GM19455 (cell line): Measurements from ENCODE around the gene POLE.

Experiments used
- ATAC-seq: cut with Tn5 transposase; IDR thresholded peaks from one replicate; pipeline ENCODE4 v1.9.1; 2021; ENCODE audit not compliant: unreplicated experiment

Gene POLE

DNA sequence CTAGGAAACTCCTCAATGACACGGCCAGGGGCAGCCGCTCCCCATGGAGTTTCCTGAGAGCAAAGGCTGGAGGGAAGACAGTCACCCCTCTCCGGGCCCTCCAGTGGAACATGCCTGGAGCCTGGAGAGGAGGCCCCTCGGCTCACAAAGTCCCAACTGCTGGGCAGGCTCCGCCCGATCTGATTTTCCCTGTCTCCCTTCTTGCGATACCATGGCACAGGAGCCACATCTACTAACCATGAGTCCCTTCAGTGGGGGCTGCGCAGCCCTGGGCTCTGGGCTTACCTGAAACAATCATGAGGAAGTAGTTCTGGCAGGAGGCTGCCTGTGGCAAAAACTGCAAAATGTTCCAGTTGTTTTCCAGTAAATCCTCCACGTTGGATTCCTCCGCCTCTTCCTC, 53.2 kb downstream of the POLE start:
- ATAC-seq = no peak

- no peak for ATAC-seq
Measured at GRCh38 chr12:132633398-132633797, 53.7 kb downstream of the POLE start.

DNA sequence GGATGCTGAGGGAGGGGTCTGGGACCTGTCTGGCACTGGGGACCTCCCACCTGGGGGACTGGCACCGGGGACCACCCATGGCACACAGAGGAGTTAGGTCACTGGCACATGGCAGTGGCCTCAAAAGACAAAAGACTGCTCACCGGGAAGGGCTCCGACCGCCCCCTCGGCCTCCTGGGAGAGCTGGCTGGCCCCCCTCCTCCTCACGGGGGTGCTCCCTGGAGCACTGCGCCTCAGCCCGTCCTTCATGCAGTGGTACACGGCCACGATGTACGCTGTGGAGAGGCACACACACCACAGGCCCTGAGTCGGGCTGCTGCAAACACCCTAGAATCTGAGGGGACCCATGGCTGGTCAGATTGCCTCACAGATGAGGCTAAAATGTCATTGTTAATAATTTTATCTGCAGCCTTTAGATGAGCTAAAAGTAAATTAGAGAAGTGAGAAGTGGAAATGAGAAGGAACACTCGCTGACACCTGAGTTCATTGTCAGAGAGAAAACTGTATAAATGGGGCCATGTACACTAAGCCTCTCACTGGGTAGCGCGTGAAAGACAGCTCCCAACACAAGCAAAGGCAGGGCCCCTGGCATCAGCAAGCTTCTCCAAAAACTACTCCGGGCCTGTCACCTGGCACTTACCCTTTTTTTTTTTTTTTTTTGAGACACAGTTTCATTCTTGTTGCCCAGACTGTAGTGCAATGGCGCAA, 54.5 kb downstream of the POLE start:
- ATAC-seq = no peak

GRCh38 chr12:132631666-132632065, 55.5 kb downstream of the POLE start:
- ATAC-seq = no peak

- no peak for ATAC-seq
Measured at GRCh38 chr12:132630672-132631071, 56.5 kb downstream of the POLE start.

GRCh38 chr12:132629330-132629729, 57.8 kb downstream of the POLE start:
- ATAC-seq = no peak

- no peak for ATAC-seq
Measured at GRCh38 chr12:132625731-132626430, 61.3 kb downstream of the POLE start.

DNA sequence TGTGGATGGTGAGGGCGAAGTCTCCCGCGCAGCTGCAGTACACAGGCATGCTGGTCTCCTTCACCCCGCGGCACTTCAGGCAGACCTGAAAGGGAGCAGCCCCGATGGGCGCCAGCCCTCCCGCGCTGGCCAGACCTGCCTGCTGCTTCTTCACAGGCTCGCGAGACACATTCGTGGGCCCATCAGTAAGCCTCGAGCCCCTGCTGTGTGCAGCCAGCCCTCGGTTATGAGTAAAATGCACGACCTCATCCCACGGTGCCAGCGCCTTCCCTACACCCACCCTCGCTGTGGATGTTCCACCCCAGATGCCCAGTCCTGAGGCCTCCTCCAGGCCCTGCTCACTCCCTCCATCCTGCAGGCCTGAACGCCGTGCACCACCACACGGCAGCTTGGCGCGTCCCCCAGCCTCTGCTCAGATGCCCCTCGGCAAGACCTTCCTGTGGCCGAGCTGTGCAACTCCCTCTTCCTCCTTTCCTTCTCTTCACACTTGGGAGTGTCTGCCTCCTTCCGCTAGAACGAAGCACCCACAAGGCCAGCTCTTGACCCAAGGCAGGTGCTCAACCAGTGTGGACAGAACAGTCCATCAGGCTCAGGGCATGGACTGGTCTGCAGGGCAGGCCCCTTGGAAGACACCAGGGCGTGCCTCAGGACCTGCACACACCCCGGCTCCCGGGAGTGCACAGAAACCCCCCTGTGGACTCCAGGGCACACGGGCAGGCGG, 62.1 kb downstream of the POLE start:
- ATAC-seq = no peak

DNA sequence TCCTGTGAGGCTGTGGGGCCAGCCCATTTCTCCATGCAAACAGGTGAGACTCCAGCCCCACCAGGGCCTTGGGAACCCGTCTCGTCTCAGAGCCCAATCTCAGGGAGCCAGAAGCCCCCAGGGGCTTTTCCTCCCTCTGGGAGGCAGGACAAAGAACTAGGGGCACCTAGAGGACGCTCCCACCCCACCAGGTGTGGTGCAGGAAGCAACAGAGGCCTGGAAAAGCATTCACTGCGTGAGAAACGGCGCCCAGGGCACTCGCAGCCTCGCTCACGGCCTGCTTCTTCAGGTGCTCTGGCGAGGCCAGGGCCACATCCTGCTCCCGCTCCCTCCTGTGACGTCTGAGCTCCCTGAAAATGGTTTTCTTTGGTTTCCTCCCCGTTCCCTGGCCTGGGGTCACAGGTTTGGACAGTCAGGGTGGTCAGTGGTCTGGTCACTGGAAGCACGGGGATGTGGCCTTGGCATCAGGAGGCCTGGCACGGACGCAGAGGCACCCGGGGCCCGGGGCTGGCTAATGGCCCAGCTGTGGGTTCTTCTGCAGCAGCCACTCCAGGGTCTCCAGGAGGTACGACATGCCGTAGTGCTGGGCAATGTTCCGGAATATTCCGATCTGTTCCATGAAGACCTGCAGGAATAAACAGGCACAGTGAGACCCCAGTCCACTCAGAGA, 62.8 kb downstream of the POLE start:
- ATAC-seq = no peak

GRCh38 chr12:132623072-132623869, 63.9 kb downstream of the POLE start:
- no peak for ATAC-seq

GRCh38 chr12:132622437-132623071, 64.6 kb downstream of the POLE start:
- no peak for ATAC-seq

- no peak for ATAC-seq
Measured at GRCh38 chr12:132621657-132622435, 65.3 kb downstream of the POLE start.

DNA sequence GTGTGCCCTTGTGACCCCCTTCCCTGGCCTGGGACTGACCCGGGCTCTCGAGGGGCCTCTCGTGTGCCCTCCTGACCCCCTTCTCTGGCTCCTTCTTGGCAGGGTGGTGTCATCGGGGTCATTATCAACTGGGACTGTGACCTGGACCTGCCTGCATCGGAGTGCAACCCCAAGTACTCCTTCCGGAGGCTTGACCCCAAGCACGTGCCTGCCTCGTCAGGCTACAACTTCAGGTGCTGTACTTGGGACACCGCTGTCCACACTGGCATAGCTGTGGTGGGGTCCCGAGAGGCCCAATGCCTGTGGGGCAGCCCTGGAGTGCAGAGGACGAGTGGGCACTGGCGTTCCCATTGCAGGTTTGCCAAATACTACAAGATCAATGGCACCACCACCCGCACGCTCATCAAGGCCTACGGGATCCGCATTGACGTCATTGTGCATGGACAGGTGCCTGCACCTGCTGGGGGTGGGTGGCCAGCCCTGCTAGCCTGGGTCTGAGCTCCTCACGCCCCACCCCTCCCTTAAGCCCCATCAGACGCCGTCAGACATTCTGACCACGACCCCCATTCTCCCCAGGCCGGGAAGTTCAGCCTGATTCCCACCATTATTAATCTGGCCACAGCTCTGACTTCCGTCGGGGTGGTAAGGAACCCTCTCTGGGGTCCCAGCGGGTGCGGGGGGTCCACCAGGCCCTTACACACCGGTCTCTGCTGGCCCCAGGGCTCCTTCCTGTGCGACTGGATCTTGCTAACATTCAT, 66.1 kb downstream of the POLE start:
- no peak for ATAC-seq

DNA sequence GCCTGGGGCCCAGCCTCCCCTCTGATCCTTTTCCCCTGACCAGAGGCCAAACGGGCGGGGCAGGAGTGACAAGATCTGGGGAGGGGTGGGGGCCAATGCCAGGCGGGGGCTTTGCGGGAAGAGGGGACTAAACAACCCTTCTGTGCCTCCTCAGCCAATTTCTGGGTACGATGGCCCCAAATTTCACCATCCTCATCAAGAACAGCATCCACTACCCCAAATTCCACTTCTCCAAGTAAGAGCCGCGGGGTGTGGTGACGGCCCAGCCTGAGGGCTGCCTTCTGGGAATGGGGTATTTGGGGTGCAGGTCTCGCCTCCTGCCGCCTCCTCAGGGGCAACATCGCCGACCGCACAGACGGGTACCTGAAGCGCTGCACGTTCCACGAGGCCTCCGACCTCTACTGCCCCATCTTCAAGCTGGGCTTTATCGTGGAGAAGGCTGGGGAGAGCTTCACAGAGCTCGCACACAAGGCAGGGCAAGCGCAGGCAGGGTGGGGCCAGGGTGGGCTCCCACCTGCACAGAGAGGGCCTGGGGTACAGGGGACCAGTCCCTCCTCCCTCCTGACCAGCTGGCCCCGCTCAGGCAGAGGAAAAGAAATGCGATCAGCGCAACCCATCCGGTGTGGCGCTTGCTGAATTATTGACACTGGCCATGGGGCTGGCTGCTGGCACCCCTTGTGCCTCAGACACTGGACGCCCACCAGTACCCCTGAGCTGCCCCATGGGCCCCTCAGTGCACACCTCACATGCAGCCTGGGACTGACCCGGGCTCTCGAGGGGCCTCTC, 66.8 kb downstream of the POLE start:
- ATAC-seq = no peak

GRCh38 chr12:132619386-132620112, 67.6 kb downstream of the POLE start:
- no peak for ATAC-seq

GRCh38 chr12:132619071-132619385, 68.1 kb downstream of the POLE start:
- ATAC-seq = no peak

DNA sequence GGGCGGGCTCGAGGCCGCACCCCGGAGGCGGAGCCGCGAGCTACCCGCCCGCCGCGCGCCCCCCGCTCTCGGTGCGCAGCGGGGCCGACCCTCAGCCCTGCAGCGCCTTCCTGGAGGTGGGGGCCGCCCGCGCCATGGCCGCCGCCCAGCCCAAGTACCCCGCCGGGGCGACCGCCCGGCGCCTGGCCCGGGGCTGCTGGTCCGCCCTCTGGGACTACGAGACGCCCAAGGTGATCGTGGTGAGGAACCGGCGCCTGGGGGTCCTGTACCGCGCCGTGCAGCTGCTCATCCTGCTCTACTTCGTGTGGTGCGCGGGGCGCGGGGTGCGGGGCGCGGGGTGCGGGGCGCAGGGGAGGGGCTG, 68.5 kb downstream of the POLE start, which contains the start of gene P2RX2:
TSS of gene P2RX2 (plus strand) at position 94 of the 361 bp plus-strand sequence. CDS start at position 135, 41 bp downstream.
- ATAC-seq = no peak
